ENCODE data around the gene OS9. TPM values are rescaled to one million over a fixed set of nuclear protein-coding genes. Genes with fewer than 3 reads are reported as not detected.

Gene OS9
- total RNA-seq, 1 donor = 211 TPM

DNA sequence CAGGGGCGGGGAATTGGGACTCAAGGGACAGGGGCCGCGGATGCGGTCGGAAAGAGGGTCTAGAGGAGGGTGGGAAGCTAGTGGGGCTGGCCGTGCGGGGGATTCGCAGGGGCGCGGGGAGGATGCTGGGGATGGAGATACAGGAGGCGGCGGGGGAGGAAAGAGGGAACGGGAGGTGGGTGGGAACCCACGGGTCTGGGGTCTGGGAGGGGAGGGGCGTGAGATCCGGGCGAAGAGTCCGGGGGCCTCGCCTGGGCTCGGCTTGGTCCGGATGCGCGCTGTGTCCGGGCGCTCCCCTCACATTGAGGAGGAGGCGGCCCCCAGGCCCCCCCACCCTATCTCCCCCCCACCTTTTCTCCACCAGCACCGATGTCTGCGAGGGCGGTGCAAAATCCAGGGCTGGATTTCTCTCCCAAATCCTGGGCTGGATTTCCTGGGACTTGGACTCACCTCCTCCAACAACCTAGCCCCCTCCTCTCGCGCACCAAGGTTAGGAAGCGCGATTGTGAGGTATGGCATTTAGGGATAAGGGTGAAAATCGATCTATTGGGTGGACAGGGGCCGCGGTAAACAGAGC, 44.8 kb downstream of the OS9 start, which contains the start of gene AGAP2:
TSS of gene AGAP2 (minus strand) at position 82 of the 577 bp plus-strand sequence. CDS start 496 bp downstream, outside the sequence.
- Histone ChIP-seq H3K36me3 (ENCODE audit: insufficient read depth, low read length) (no peaks in the 10 kb centered on the region), H3K4me2 (ENCODE audit: insufficient read depth, low read length) (peak within 1 kb of the TSS; percentile 43), H3K27ac (ENCODE audit: low read depth, low read length) (no peak within 1 kb of the TSS), H3K4me3 (ENCODE audit: insufficient read depth, low read length) (peak within 1 kb of the TSS; percentile 16), H3K9me3 (ENCODE audit: low read depth, low read length) (no peaks in the 10 kb centered on the region), H3K4me1 (ENCODE audit: insufficient read depth, low read length) (peaks cover 9% of the 10 kb centered on the region), H3K27me3 (ENCODE audit: insufficient read depth, low read length) (peaks cover 86% of the 10 kb centered on the region), H3K79me2 (ENCODE audit: insufficient read depth, low read length) (no peaks in the 10 kb centered on the region), H4K20me1 (ENCODE audit: insufficient read depth, low read length) (peaks cover 4% of the 10 kb centered on the region), H2AFZ (ENCODE audit: low read length) (no peak within 1 kb of the TSS)
- TF ChIP-seq, protein P1, sequence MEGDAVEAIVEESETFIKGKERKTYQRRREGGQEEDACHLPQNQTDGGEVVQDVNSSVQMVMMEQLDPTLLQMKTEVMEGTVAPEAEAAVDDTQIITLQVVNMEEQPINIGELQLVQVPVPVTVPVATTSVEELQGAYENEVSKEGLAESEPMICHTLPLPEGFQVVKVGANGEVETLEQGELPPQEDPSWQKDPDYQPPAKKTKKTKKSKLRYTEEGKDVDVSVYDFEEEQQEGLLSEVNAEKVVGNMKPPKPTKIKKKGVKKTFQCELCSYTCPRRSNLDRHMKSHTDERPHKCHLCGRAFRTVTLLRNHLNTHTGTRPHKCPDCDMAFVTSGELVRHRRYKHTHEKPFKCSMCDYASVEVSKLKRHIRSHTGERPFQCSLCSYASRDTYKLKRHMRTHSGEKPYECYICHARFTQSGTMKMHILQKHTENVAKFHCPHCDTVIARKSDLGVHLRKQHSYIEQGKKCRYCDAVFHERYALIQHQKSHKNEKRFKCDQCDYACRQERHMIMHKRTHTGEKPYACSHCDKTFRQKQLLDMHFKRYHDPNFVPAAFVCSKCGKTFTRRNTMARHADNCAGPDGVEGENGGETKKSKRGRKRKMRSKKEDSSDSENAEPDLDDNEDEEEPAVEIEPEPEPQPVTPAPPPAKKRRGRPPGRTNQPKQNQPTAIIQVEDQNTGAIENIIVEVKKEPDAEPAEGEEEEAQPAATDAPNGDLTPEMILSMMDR (IDR thresholded peaks at IDR 0.05; ENCODE audit: extremely low read depth, low read depth, low read length) = no peak
- peak; percentile 81 for DNase-seq (ENCODE audit: insufficient read length, low spot score, missing footprints)

DNA sequence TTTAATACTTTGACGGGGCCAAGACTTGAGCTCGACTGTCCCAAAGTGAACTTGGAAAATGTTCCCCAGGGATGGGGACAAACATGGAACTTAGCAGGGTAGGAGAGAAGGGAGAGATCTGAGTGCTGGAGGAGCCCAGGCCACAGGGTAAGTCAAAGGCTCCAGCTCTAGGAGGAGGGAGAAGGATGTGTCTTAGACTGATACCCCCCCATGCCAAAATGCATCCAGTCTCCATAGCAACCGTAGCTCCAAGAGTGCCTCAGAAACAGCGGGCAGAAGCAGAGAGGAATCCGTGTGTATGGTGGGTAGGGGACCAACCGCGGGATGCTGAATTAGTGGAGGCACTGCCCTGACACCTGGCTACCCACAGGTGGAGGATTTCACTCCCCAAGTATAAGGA, 45.5 kb downstream of the OS9 start:
- H3K4me2 ChIP-seq (ENCODE audit: insufficient read depth, low read length) = no peak overlapping the region
- peaks cover 2% of the 10 kb centered on the region for H4K20me1 ChIP-seq (ENCODE audit: insufficient read depth, low read length)
- no peaks in the 10 kb centered on the region for H3K79me2 ChIP-seq (ENCODE audit: insufficient read depth, low read length)
- H3K4me3 ChIP-seq (ENCODE audit: insufficient read depth, low read length) = no peak overlapping the region
- peaks cover 80% of the 10 kb centered on the region for H3K27me3 ChIP-seq (ENCODE audit: insufficient read depth, low read length)
- peaks cover 9% of the 10 kb centered on the region for H3K4me1 ChIP-seq (ENCODE audit: insufficient read depth, low read length)
- H2AFZ ChIP-seq (ENCODE audit: low read length) = no peak overlapping the region
- TF ChIP-seq, protein P1 (IDR thresholded peaks at IDR 0.05; ENCODE audit: extremely low read depth, low read depth, low read length) = no peak
- peak; percentile 72 for DNase-seq (ENCODE audit: insufficient read length, low spot score, missing footprints)
- H3K27ac ChIP-seq (ENCODE audit: low read depth, low read length) = no peak overlapping the region
- no peaks in the 10 kb centered on the region for H3K9me3 ChIP-seq (ENCODE audit: low read depth, low read length)
- no peaks in the 10 kb centered on the region for H3K36me3 ChIP-seq (ENCODE audit: insufficient read depth, low read length)

DNA sequence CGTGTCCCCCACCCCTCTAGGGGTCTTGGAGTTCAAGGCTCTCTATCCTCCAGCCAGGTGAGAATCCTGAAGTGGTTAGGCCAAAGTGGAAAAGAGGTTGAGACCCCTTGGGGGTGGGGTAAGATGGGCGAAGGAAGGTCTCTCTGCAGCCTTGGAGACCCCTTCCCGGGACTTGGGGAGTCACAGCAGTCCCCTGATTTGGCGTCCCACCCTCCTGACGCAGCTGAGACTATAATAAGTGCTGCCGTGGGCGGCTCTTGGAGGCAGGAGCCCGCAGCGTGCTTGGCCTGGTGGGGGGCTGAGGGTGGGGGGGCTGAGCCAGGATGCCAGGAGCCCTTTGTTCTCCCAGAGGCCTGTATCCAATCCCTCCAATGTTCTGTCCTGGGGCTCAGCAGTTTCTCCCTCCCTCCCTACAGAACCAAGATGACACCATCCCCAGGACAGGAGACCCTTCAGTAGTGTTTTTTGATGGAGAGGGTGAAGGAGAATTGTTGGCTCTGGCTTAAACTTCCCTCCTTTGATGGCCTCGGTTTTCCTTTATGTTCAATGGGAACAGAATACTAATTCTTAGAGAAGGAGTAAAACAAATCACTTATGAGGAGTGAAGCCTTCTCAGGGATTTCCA, 46.1 kb downstream of the OS9 start:
- Histone ChIP-seq H3K27ac (ENCODE audit: low read depth, low read length) (no peak overlapping the region), H2AFZ (ENCODE audit: low read length) (no peak overlapping the region), H3K36me3 (ENCODE audit: insufficient read depth, low read length) (no peaks in the 10 kb centered on the region), H3K4me2 (ENCODE audit: insufficient read depth, low read length) (no peak overlapping the region), H3K4me3 (ENCODE audit: insufficient read depth, low read length) (no peak overlapping the region), H3K79me2 (ENCODE audit: insufficient read depth, low read length) (peaks cover 1% of the 10 kb centered on the region), H4K20me1 (ENCODE audit: insufficient read depth, low read length) (no peaks in the 10 kb centered on the region), H3K27me3 (ENCODE audit: insufficient read depth, low read length) (peaks cover 73% of the 10 kb centered on the region), H3K4me1 (ENCODE audit: insufficient read depth, low read length) (peaks cover 9% of the 10 kb centered on the region), H3K9me3 (ENCODE audit: low read depth, low read length) (no peaks in the 10 kb centered on the region)
- DNase-seq (ENCODE audit: insufficient read length, low spot score, missing footprints) = peak; percentile 59
- TF ChIP-seq, protein P1 (IDR thresholded peaks at IDR 0.05; ENCODE audit: extremely low read depth, low read depth, low read length) = no peak

DNA sequence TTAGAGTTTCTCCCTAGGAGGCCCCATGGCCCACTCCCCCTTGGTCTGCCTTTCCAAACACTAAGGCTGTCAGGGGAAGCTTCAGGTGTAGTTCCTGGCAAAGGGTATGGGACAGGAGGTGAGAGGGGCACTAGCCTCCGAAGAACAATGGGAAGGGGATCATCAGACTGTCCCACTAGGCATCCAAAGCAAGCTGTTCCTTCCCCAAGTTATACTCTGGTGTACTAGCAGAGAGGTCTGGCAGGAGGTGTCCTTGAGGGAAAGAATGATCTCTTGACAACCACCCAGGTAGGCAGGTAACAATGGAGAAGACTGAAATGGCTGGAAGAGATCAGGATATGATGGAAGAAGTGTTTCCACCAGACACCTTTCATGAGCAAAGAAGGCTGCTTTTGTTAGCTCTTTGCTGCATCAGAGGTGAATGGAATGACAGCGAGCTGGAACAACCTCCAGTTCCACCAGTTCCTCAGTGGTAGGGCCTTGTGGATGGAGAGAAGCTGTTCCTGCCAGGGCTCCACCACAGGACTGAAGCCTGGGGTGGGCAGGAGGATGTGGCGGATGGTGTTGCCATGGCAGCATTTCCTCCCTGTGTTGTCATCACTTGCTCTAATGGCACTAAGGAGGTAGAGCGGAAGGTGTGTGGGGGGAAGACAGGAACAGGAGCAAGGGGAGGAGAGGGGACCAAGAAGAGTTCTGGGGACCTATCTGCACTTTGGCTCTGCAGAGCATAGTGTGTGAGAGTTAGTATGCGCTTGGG, 46.9 kb downstream of the OS9 start:
- H3K27ac ChIP-seq (ENCODE audit: low read depth, low read length) = no peak overlapping the region
- peak; percentile 65 for DNase-seq (ENCODE audit: insufficient read length, low spot score, missing footprints)
- peaks cover 65% of the 10 kb centered on the region for H3K27me3 ChIP-seq (ENCODE audit: insufficient read depth, low read length)
- no peak overlapping the region for H3K4me2 ChIP-seq (ENCODE audit: insufficient read depth, low read length)
- H3K79me2 ChIP-seq (ENCODE audit: insufficient read depth, low read length) = peaks cover 9% of the 10 kb centered on the region
- no peaks in the 10 kb centered on the region for H3K9me3 ChIP-seq (ENCODE audit: low read depth, low read length)
- no peaks in the 10 kb centered on the region for H4K20me1 ChIP-seq (ENCODE audit: insufficient read depth, low read length)
- H3K4me3 ChIP-seq (ENCODE audit: insufficient read depth, low read length) = no peak overlapping the region
- no peaks in the 10 kb centered on the region for H3K36me3 ChIP-seq (ENCODE audit: insufficient read depth, low read length)
- TF ChIP-seq, protein P1 (IDR thresholded peaks at IDR 0.05; ENCODE audit: extremely low read depth, low read depth, low read length) = no peak
- peaks cover 14% of the 10 kb centered on the region for H3K4me1 ChIP-seq (ENCODE audit: insufficient read depth, low read length)
- no peak overlapping the region for H2AFZ ChIP-seq (ENCODE audit: low read length)

Measured in osteoblast (primary cell).